A673 (cell line): Measurements from ENCODE around the gene NOA1. TPM values are rescaled to one million over a fixed set of nuclear protein-coding genes. Genes with fewer than 3 reads are reported as not detected.

Experiments
- BruUV-seq: library from RNA; stranded (reverse); fragments of 400-500 nt; replicated peaks from 2 replicates; lab custom pipeline; 2021; lab: Mats Ljungman, UMichigan
- CTCF ChIA-PET: fragments of 300-600 bp; sonication (Branson Sonifier 250); formaldehyde crosslinking; loops from one replicate; lab custom pipeline; 2022; ENCODE audit warnings: antibody characterized with exemption; lab: Charles Lee
- POLR2A ChIA-PET: fragments of 300-600 bp; sonication (Branson Sonifier 250); formaldehyde crosslinking; loops from one replicate; lab custom pipeline; 2022; ENCODE audit warnings: antibody characterized with exemption; ENCODE audit not compliant: low non-redundant PET; lab: Charles Lee
- DNase-seq: peaks from one replicate; pipeline ENCODE4 v3.0.0-alpha.2; 2015; ENCODE audit warnings: low spot score
- H3K27ac ChIP-seq: fragments of 200-600 bp; sonication (generic); 2 replicates; pipeline ENCODE4 v1.5.1; 2016; ENCODE audit warnings: mixed run types, low read depth, mild to moderate bottlenecking, mixed read lengths, antibody characterized with exemption, low read length; ENCODE audit not compliant: poor library complexity, severe bottlenecking
- H3K27me3 ChIP-seq: fragments of 200-600 bp; sonication (generic); replicated peaks from 2 replicates; pipeline ENCODE4 v1.6.1; 2017; ENCODE audit warnings: mixed run types, low read depth, mild to moderate bottlenecking, mixed read lengths, antibody characterized with exemption, low read length; ENCODE audit not compliant: insufficient read depth, poor library complexity
- H3K36me3 ChIP-seq: fragments of 200-600 bp; sonication (generic); 2 replicates; pipeline ENCODE4 v1.6.1; 2016; ENCODE audit warnings: mixed run types, mild to moderate bottlenecking, mixed read lengths, antibody characterized with exemption, low read length; ENCODE audit not compliant: insufficient read depth, poor library complexity, severe bottlenecking
- H3K4me1 ChIP-seq: fragments of 200-600 bp; sonication (generic); 2 replicates; pipeline ENCODE4 v1.6.1; 2017; ENCODE audit warnings: mixed run types, mild to moderate bottlenecking, mixed read lengths, antibody characterized with exemption, low read length; ENCODE audit not compliant: insufficient read depth, poor library complexity, severe bottlenecking
- H3K4me3 ChIP-seq: fragments of 200-600 bp; sonication (generic); 2 replicates; pipeline ENCODE4 v1.5.1; 2016; ENCODE audit warnings: low read depth, mixed run types, mild to moderate bottlenecking, mixed read lengths, low read length; ENCODE audit not compliant: poor library complexity, severe bottlenecking
- H3K9me3 ChIP-seq: fragments of 200-600 bp; sonication (generic); 2 replicates; pipeline ENCODE4 v1.6.1; 2016; ENCODE audit warnings: mixed run types, low read depth, mild to moderate bottlenecking, mixed read lengths, antibody characterized with exemption, low read length; ENCODE audit not compliant: poor library complexity, severe bottlenecking
- CTCF ChIP-seq: fragments of 300-800, 200-600 bp; sonication (generic); conservative IDR thresholded peaks from 2 replicates; pipeline ENCODE4 v1.5.1; 2017; ENCODE audit warnings: low read depth, mild to moderate bottlenecking, antibody characterized with exemption, low read length, moderate library complexity, mixed read lengths
- EZH2 ChIP-seq: fragments of 200-600 bp; sonication (generic); IDR thresholded peaks from 2 replicates; pipeline ENCODE4 v1.6.1; 2017; ENCODE audit warnings: borderline replicate concordance, low read depth, mild to moderate bottlenecking, mixed read lengths, antibody characterized with exemption, low read length; ENCODE audit not compliant: poor library complexity, severe bottlenecking
- intact Hi-C: fragments of 100-400 bp; cut with micrococcal nuclease; formaldehyde crosslinking; loops from one replicate; pipeline ENCODE4 v1.10.0; 2022; ENCODE audit not compliant: unreplicated experiment
- total RNA-seq: library from RNA; stranded (reverse); gene quantifications from 2 replicates; pipeline ENCODE4 v1.2.3, GENCODE V29; 2021

NOA1 gene
- total RNA-seq, 1 experiment from 2014 or later: 8.3 TPM

GRCh38 chr4:56978750-56979303, 1.4 kb upstream of the NOA1 start, which contains the start of gene POLR2B:
Gene POLR2B (plus strand): TSS chr4:56978896. CDS start chr4:56978986, 90 bp downstream.
- Histone ChIP-seq H3K27me3 (no peaks in the 10 kb centered on the region), H3K9me3 (no peaks in the 10 kb centered on the region), H3K4me3 (peak within 1 kb of the TSS; percentile 84), H3K4me1 (no peaks in the 10 kb centered on the region), H3K36me3 (peaks cover under 1% of the 10 kb centered on the region), H3K27ac (peak within 1 kb of the TSS; percentile 88)
- ChIA-PET POLR2A (no interaction called here), CTCF (no interaction called here)
- TSS peak; percentile 84 for BruUV-seq
- intact Hi-C loops: no loop called here
- TF ChIP-seq CTCF (no peak), EZH2 (no peak)
- DNase-seq: peak; percentile 90

- Histone ChIP-seq H3K27ac (peak overlapping the region; percentile 68), H3K4me3 (peak overlapping the region; percentile 84), H3K36me3 (peaks cover 18% of the 10 kb centered on the region), H3K27me3 (no peaks in the 10 kb centered on the region), H3K9me3 (no peaks in the 10 kb centered on the region), H3K4me1 (no peaks in the 10 kb centered on the region)
- POLR2A ChIA-PET: interaction anchor here (1.4 kb wide), 1 partner anchor 19 kb away, joined by 3 read pairs; no protein-coding TSS in a partner anchor
- intact Hi-C loops: no loop called here
- DNase-seq: no peak
- CTCF ChIA-PET: no interaction called here
- no TSS peak for BruUV-seq
- TF ChIP-seq CTCF (no peak), EZH2 (no peak)
Measured at GRCh38 chr4:56976837-56977320, 527 bp downstream of the NOA1 start.

GRCh38 chr4:56976283-56976836, 1.0 kb downstream of the NOA1 start:
- Histone ChIP-seq H3K27me3 (no peaks in the 10 kb centered on the region), H3K36me3 (peaks cover 18% of the 10 kb centered on the region), H3K27ac (no peak overlapping the region), H3K9me3 (no peaks in the 10 kb centered on the region), H3K4me3 (peak overlapping the region; percentile 84), H3K4me1 (no peaks in the 10 kb centered on the region)
- DNase-seq: no peak
- TF ChIP-seq EZH2 (no peak), CTCF (no peak)
- CTCF ChIA-PET: no interaction called here
- no TSS peak for BruUV-seq
- intact Hi-C loops: no loop called here
- POLR2A ChIA-PET: no interaction called here
